ENCODE data around the gene KCNMB2. TPM values are rescaled to one million over a fixed set of nuclear protein-coding genes. Genes with fewer than 3 reads are reported as not detected.

The KCNMB2 gene
- total RNA-seq, 2 donors from 2014 or later = not detected

DNA sequence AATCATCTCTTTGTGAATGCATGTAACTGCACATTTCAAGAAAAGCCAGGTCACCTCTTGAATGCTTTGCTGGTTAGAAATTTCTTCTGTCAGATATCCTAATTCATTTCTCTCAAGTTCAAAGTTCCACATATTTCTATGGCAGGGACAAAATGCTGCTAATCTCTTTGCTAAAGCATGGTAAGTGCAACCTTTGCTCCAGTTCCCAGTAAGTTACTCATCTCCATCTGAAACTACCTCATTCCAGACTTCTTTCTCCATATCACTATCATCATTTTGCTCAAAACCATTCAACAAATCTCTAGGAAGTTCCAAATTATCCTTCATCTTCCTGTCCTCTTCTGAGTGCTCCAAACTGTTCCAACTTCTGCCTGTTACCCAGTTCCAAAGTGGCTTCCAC is 304.8 kb downstream of the KCNMB2 start:
- Mint-ChIP-seq H3K4me3 (no peak overlapping the region), H3K27me3 (ENCODE audit: insufficient read depth) (no peaks in the 10 kb centered on the region), H3K27ac (no peak overlapping the region), H3K9me3 (peaks cover 24% of the 10 kb centered on the region), H3K4me1 (no peaks in the 10 kb centered on the region), H3K36me3 (ENCODE audit: low read depth) (peaks cover 10% of the 10 kb centered on the region)
- no peak overlapping the region for H3K9ac ChIP-seq (ENCODE audit: extremely low read depth, low read length, poor library complexity, severe bottlenecking)
- no peak overlapping the region for H3K27ac ChIP-seq (ENCODE audit: low read depth, low read length)
- TF ChIP-seq, protein P1, sequence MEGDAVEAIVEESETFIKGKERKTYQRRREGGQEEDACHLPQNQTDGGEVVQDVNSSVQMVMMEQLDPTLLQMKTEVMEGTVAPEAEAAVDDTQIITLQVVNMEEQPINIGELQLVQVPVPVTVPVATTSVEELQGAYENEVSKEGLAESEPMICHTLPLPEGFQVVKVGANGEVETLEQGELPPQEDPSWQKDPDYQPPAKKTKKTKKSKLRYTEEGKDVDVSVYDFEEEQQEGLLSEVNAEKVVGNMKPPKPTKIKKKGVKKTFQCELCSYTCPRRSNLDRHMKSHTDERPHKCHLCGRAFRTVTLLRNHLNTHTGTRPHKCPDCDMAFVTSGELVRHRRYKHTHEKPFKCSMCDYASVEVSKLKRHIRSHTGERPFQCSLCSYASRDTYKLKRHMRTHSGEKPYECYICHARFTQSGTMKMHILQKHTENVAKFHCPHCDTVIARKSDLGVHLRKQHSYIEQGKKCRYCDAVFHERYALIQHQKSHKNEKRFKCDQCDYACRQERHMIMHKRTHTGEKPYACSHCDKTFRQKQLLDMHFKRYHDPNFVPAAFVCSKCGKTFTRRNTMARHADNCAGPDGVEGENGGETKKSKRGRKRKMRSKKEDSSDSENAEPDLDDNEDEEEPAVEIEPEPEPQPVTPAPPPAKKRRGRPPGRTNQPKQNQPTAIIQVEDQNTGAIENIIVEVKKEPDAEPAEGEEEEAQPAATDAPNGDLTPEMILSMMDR (conservative IDR thresholded peaks at IDR 0.05) = no peak
- H3K4me1 ChIP-seq (ENCODE audit: control insufficient read depth, insufficient read depth, low read length) = no peaks in the 10 kb centered on the region
- H3K36me3 ChIP-seq (ENCODE audit: control insufficient read depth, insufficient read depth, low read length) = no peaks in the 10 kb centered on the region
- no peak for DNase-seq
- H3K9me3 ChIP-seq (ENCODE audit: control insufficient read depth, low read length) = peaks cover 17% of the 10 kb centered on the region
- H3K4me3 ChIP-seq (ENCODE audit: low read length) = no peak overlapping the region
- H3K27me3 ChIP-seq (ENCODE audit: control insufficient read depth, insufficient read depth, low read length, poor library complexity, severe bottlenecking) = peaks cover 3% of the 10 kb centered on the region

DNA sequence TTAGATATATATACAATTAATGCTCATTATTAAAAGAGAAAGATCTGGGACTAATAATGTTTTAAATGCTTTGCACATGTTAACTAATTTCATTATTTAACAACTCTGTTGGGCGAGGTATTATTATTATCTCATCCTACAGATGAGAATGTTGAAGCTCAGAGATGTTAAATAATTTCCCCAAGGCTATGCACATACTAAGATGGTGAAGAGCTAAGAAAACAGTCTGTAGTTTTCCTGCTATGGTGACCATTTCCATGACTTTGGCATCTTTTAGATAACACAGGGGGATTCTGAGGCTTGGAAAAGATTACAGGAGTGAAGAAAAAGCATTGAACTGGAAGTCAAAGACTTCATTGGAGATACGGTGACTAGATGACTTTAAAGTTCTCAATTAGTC is 308.7 kb downstream of the KCNMB2 start:
- H3K27me3 ChIP-seq (ENCODE audit: control insufficient read depth, insufficient read depth, low read length, poor library complexity, severe bottlenecking) = no peaks in the 10 kb centered on the region
- H3K36me3 Mint-ChIP-seq (ENCODE audit: low read depth) = peaks cover 10% of the 10 kb centered on the region

DNA sequence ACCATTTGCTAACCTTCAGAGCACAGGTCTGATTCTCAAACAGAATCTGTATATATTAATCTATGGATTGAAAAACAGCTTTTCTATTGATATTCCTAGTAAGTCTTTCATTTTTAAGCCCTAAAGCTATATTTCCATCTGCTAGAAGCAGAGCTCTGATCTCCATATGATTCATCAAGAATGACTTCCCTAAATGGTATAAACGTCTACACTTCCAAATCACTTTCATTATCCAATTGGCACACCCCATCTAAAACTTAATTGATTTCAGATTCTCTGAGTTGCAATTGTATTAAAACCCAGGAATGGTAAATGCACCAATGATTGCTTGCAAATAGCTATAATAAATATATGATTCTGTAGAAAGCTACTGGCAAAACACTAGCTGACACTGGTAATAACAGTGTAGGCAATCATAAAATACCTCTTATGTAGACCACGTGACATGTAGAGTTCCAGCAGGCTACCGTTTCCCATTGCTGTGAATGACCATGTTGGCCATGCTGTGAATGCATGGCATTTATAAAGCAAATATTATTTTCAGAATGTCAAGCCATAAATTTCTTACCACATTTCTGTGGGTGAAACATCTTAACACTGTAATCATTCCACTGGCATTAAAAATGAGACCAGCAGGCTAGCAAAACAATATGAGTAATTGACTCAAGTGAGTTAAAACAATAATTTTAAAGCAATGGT is 309.3 kb downstream of the KCNMB2 start:
- Histone ChIP-seq H3K9me3 (ENCODE audit: control insufficient read depth, low read length) (peaks cover 5% of the 10 kb centered on the region), H3K27ac (ENCODE audit: low read depth, low read length) (no peak overlapping the region), H3K4me1 (ENCODE audit: control insufficient read depth, insufficient read depth, low read length) (no peaks in the 10 kb centered on the region), H3K9ac (ENCODE audit: extremely low read depth, low read length, poor library complexity, severe bottlenecking) (no peak overlapping the region), H3K4me3 (ENCODE audit: low read length) (no peak overlapping the region), H3K27me3 (ENCODE audit: control insufficient read depth, insufficient read depth, low read length, poor library complexity, severe bottlenecking) (no peaks in the 10 kb centered on the region), H3K36me3 (ENCODE audit: control insufficient read depth, insufficient read depth, low read length) (no peaks in the 10 kb centered on the region)
- TF ChIP-seq, protein P1 (conservative IDR thresholded peaks at IDR 0.05) = no peak
- H3K36me3 Mint-ChIP-seq (ENCODE audit: low read depth) = peaks cover 6% of the 10 kb centered on the region
- no peak overlapping the region for H3K27ac Mint-ChIP-seq
- no peak for DNase-seq
- peaks cover 5% of the 10 kb centered on the region for H3K4me1 Mint-ChIP-seq
- peaks cover 7% of the 10 kb centered on the region for H3K9me3 Mint-ChIP-seq
- no peak overlapping the region for H3K4me3 Mint-ChIP-seq
- H3K27me3 Mint-ChIP-seq (ENCODE audit: insufficient read depth) = no peaks in the 10 kb centered on the region
- WGBS, 2 experiments (ENCODE audit: insufficient coverage in 1 of 2, insufficient read length in 1 of 2) = 95 to 100% methylated on average over 2 to 3 of the region's 3 CpGs

More for the DNA sequence above, 308.7 kb downstream of the KCNMB2 start:
- no peaks in the 10 kb centered on the region for H3K4me1 ChIP-seq (ENCODE audit: control insufficient read depth, insufficient read depth, low read length)
- H3K27ac ChIP-seq (ENCODE audit: low read depth, low read length) = no peak overlapping the region
- peaks cover 13% of the 10 kb centered on the region for H3K9me3 Mint-ChIP-seq
- TF ChIP-seq, protein P1 (conservative IDR thresholded peaks at IDR 0.05) = no peak
- no peak overlapping the region for H3K4me3 Mint-ChIP-seq
- no peaks in the 10 kb centered on the region for H3K36me3 ChIP-seq (ENCODE audit: control insufficient read depth, insufficient read depth, low read length)
- no peak for DNase-seq
- no peaks in the 10 kb centered on the region for H3K27me3 Mint-ChIP-seq (ENCODE audit: insufficient read depth)
- 67 to 95% methylated on average over 1 to 2 of the region's 2 CpGs for WGBS, 2 experiments (ENCODE audit: insufficient coverage in 1 of 2, insufficient read length in 1 of 2)
- H3K9me3 ChIP-seq (ENCODE audit: control insufficient read depth, low read length) = peaks cover 10% of the 10 kb centered on the region
- H3K9ac ChIP-seq (ENCODE audit: extremely low read depth, low read length, poor library complexity, severe bottlenecking) = no peak overlapping the region
- H3K4me1 Mint-ChIP-seq = peaks cover 5% of the 10 kb centered on the region
- no peak overlapping the region for H3K4me3 ChIP-seq (ENCODE audit: low read length)
- no peak overlapping the region for H3K27ac Mint-ChIP-seq
